Fibroblast of skin of right biceps (primary cell): ENCODE results near the gene GRHL1.
"Not testable (repeated sequence)": the region's sequence is repeated elsewhere in the genome, so short reads cannot be mapped to it uniquely, and the experiment has no call there.

Experiments
- DNase-seq: peaks from one replicate; pipeline ENCODE4 v3.0.0-alpha.2; 2013

The GRHL1 gene

GRCh38 chr2:9997936-9998335, 46.4 kb downstream of the GRHL1 start:
- DNase-seq = no peak

- DNase-seq = no peak
These were observed 47.6 kb downstream of the GRHL1 start for GRCh38 chr2:9998916-9999654.

GRCh38 chr2:9999693-10000092, 48.2 kb downstream of the GRHL1 start:
- no peak for DNase-seq

- no peak for DNase-seq
These were observed 49.0 kb downstream of the GRHL1 start for GRCh38 chr2:10000541-10000940.

- DNase-seq = no peak
These were observed 50.1 kb downstream of the GRHL1 start for GRCh38 chr2:10001586-10001985.

GRCh38 chr2:10002109-10002508, 50.6 kb downstream of the GRHL1 start:
- no peak for DNase-seq

- no peak for DNase-seq
These were observed 51.2 kb downstream of the GRHL1 start for GRCh38 chr2:10002681-10003080.

- no peak for DNase-seq
These were observed 52.0 kb downstream of the GRHL1 start for GRCh38 chr2:10003206-10004125.

GRCh38 chr2:10004401-10004800, 52.9 kb downstream of the GRHL1 start:
- no peak for DNase-seq

- no peak for DNase-seq
These were observed 53.3 kb downstream of the GRHL1 start for GRCh38 chr2:10004836-10005235.

GRCh38 chr2:10005461-10006235, 54.2 kb downstream of the GRHL1 start:
- no peak for DNase-seq

GRCh38 chr2:10006236-10007161, 55.0 kb downstream of the GRHL1 start:
- DNase-seq = no peak

- DNase-seq = no peak
These were observed 55.9 kb downstream of the GRHL1 start for GRCh38 chr2:10007435-10007834.

- peak; percentile 43 for DNase-seq
These were observed 56.7 kb downstream of the GRHL1 start for GRCh38 chr2:10007921-10008808.

GRCh38 chr2:10008809-10009176, 57.3 kb downstream of the GRHL1 start:
- no peak for DNase-seq

- DNase-seq = no peak
These were observed 57.8 kb downstream of the GRHL1 start for GRCh38 chr2:10009271-10009810.

GRCh38 chr2:10009811-10010781, 58.6 kb downstream of the GRHL1 start:
- peak; percentile 13 for DNase-seq

GRCh38 chr2:10010861-10011605, 59.5 kb downstream of the GRHL1 start:
- not testable (repeated sequence) for DNase-seq
